ENCODE results near the gene PTP4A1.
A peak's percentile ranks its signal among the peaks of the same experiment; 100 is the strongest.

PTP4A1 gene

GRCh38 chr6:63597141-63598048, 25.1 kb downstream of the PTP4A1 start:
- DNase-seq (ENCODE audit: insufficient read length, low spot score), result no peak
- FAIRE-seq, result no peak
- TF ChIP-seq CTCF (IDR thresholded peaks at IDR 0.05; ENCODE audit: insufficient read depth, missing control alignments), result no peak

- peak; percentile 83 for TF ChIP-seq CTCF (IDR thresholded peaks at IDR 0.05; ENCODE audit: insufficient read depth, missing control alignments)
- FAIRE-seq (peak; percentile 11), DNase-seq (ENCODE audit: insufficient read length, low spot score) (peak; percentile 25)
Observed at GRCh38 chr6:63598049-63599036, 26.1 kb downstream of the PTP4A1 start.

- no peak for TF ChIP-seq CTCF (IDR thresholded peaks at IDR 0.05; ENCODE audit: insufficient read depth, missing control alignments)
- DNase-seq (ENCODE audit: insufficient read length, low spot score) (no peak), FAIRE-seq (no peak)
Observed at GRCh38 chr6:63599243-63599642, 27.0 kb downstream of the PTP4A1 start.

GRCh38 chr6:63600136-63600535, 27.9 kb downstream of the PTP4A1 start:
- DNase-seq (ENCODE audit: insufficient read length, low spot score) (no peak), FAIRE-seq (no peak)
- no peak for TF ChIP-seq CTCF (IDR thresholded peaks at IDR 0.05; ENCODE audit: insufficient read depth, missing control alignments)

- DNase-seq (ENCODE audit: insufficient read length, low spot score) (no peak), FAIRE-seq (no peak)
- no peak for TF ChIP-seq CTCF (IDR thresholded peaks at IDR 0.05; ENCODE audit: insufficient read depth, missing control alignments)
Observed at GRCh38 chr6:63609231-63609630, 37.0 kb downstream of the PTP4A1 start.

- no peak for TF ChIP-seq CTCF (IDR thresholded peaks at IDR 0.05; ENCODE audit: insufficient read depth, missing control alignments)
- DNase-seq (ENCODE audit: insufficient read length, low spot score) (no peak), FAIRE-seq (no peak)
Observed at GRCh38 chr6:63610944-63611343, 38.7 kb downstream of the PTP4A1 start.

Data from D721Med (cell line).